Gastroesophageal sphincter (tissue), 3 donors: Measurements from ENCODE around the gene OLR1.

ENCODE experiments used
- CTCF ChIP-seq, 4 experiments: fragments of 200-600 bp in 2 of 4; fragments of 450-650 bp in 2 of 4; sonication (generic) in 1 of 4; IDR thresholded peaks; one replicate each; pipeline ENCODE4 v1.5.1; 2017 to 2019; ENCODE audit warnings: antibody characterized with exemption in 4 of 4, mild to moderate bottlenecking in 2 of 4, moderate library complexity in 2 of 4
- EP300 ChIP-seq: sonication (generic); formaldehyde crosslinking; IDR thresholded peaks from one replicate; pipeline ENCODE4 v1.6.1; 2017; ENCODE audit warnings: antibody characterized with exemption, mild to moderate bottlenecking
- POLR2A ChIP-seq, 2 donors: fragments of 450-650 bp; IDR thresholded peaks; one replicate each; pipeline ENCODE4 v1.6.1; 2017; ENCODE audit warnings: antibody characterized with exemption in 2 of 2, mild to moderate bottlenecking in 2 of 2, moderate library complexity in 1 of 2
- POLR2AphosphoS5 ChIP-seq: sonication (generic); formaldehyde crosslinking; IDR thresholded peaks from one replicate; pipeline ENCODE4 v1.6.1; 2017; ENCODE audit warnings: antibody characterized with exemption

DNA sequence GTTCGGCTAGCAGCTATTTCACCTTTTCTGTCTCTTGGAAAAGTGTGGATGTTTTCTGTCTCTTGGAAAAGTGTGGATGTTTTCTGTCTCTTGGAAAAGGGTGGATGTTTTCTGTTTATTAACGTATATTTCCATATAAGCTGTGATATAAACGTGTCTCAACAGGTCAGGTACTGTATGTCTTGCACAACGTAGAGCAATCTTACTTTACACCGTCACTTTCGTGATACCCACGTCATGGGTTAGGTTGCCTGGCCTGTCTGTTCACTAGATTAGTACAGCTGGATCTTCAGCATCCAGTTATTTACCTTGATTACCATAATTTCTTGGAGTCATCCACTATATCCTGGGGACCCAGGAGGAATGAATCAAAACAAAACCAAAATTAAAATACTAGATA is 56.0 kb downstream of the OLR1 start:
- TF ChIP-seq CTCF (IDR thresholded peaks at IDR 0.05) (no peak), EP300 (no peak), POLR2AphosphoS5 (no peak), POLR2A (IDR thresholded peaks at IDR 0.05) (no peak)
